H1 (cell line): Measurements from ENCODE around the gene YPEL2.

Experiments
- ATF2 ChIP-seq: IDR thresholded peaks from 2 replicates; pipeline ENCODE4 v1.6.1; 2012; ENCODE audit warnings: low read length, inconsistent platforms
- CTCF ChIP-seq, 3 experiments: IDR thresholded peaks; 1 replicate in 2 of 3; 2 replicates in 1 of 3; pipeline versions ENCODE4 v1.5.1 to v1.6.1; 2011; ENCODE audit warnings: low read length in 3 of 3, mild to moderate bottlenecking in 3 of 3, inconsistent platforms in 2 of 3, low read depth in 1 of 3, moderate library complexity in 1 of 3; ENCODE audit not compliant: insufficient read depth in 1 of 3; ENCODE audit errors: control extremely low read depth in 1 of 3
- EP300 ChIP-seq, 2 experiments: IDR thresholded peaks; 1 replicate in 1 of 2; 2 replicates in 1 of 2; pipeline ENCODE4 v1.6.1; 2011 to 2012; ENCODE audit warnings: low read depth in 2 of 2, low read length in 2 of 2, mild to moderate bottlenecking in 2 of 2, borderline replicate concordance in 1 of 2, inconsistent platforms in 1 of 2, moderate library complexity in 1 of 2
- EZH2 ChIP-seq: fragments of 200-600 bp; sonication (generic); IDR thresholded peaks from 2 replicates; pipeline ENCODE4 v1.7.1; 2012; ENCODE audit warnings: low read depth, mild to moderate bottlenecking, moderate library complexity, low read length, inconsistent platforms; ENCODE audit not compliant: severe bottlenecking
- MAFK ChIP-seq: IDR thresholded peaks from 2 replicates; pipeline ENCODE4 v1.6.1; 2012; ENCODE audit warnings: low read depth, mild to moderate bottlenecking, improper control_type of control experiment, low read length
- NRF1 ChIP-seq: IDR thresholded peaks from 2 replicates; pipeline ENCODE4 v1.6.1; 2011; ENCODE audit warnings: mild to moderate bottlenecking, low read depth, low read length, improper control_type of control experiment
- PHF8 ChIP-seq: fragments of 200-600 bp; sonication (generic); conservative IDR thresholded peaks from 2 replicates; pipeline ENCODE4 v1.7.1; 2012; ENCODE audit warnings: low read depth, mild to moderate bottlenecking, inconsistent platforms, low read length, moderate library complexity
- POLR2AphosphoS5 ChIP-seq: IDR thresholded peaks from 2 replicates; pipeline ENCODE4 v1.6.1; 2011; ENCODE audit warnings: low read depth, low read length
- ZNF274 ChIP-seq: IDR thresholded peaks from 2 replicates; pipeline ENCODE4 v1.7.0; 2012; ENCODE audit warnings: low read length, borderline replicate concordance; ENCODE audit errors: extremely low read depth

GRCh38 chr17:59345476-59345875 is 14.0 kb downstream of the YPEL2 start:
- TF ChIP-seq NRF1 = no peak
- no peak for TF ChIP-seq CTCF (IDR thresholded peaks at IDR 0.05; ENCODE audit: control extremely low read depth in 1 of 3, insufficient read depth in 1 of 3, low read depth in 1 of 3, low read length in 3 of 3)
- no peak for TF ChIP-seq EP300 (IDR thresholded peaks at IDR 0.05; ENCODE audit: borderline replicate concordance in 1 of 2, low read depth in 2 of 2, low read length in 2 of 2)
- TF ChIP-seq ZNF274 = no peak
- no peak for TF ChIP-seq EZH2
- no peak for TF ChIP-seq ATF2
- TF ChIP-seq PHF8 = no peak
- TF ChIP-seq MAFK = no peak
- TF ChIP-seq POLR2AphosphoS5 = no peak
